Activated CD4-positive, alpha-beta T cell treated with anti-CD3 and anti-CD28 coated beads for 36 hours (primary cell): ENCODE measurements around the gene RBM47. TPM values are rescaled to one million over a fixed set of nuclear protein-coding genes. Genes with fewer than 3 reads are reported as not detected.

Source experiments
- ATAC-seq: fragments of 200-7000 bp; cut with Tn5 transposase; one replicate; pipeline ENCODE4 v1.10.0; 2021; ENCODE audit warnings: mild to moderate bottlenecking, moderate library complexity
- CTCF ChIA-PET: fragments of 350-600 bp; sonication (Branson Sonifier 250); formaldehyde crosslinking; loops from one replicate; lab custom pipeline; 2021; ENCODE audit warnings: antibody characterized with exemption; lab: Charles Lee
- POLR2A ChIA-PET: fragments of 350-600 bp; sonication (Branson Sonifier 250); formaldehyde crosslinking; loops from one replicate; lab custom pipeline; 2021; ENCODE audit warnings: antibody characterized with exemption, inconsistent platforms; lab: Charles Lee
- DNase-seq: peaks from one replicate; pipeline ENCODE4 v3.0.0-alpha.2; 2020
- H3K27ac Mint-ChIP-seq: one replicate; pipeline ENCODE4 v1.8.0; 2021; ENCODE audit warnings: mixed read lengths
- H3K27me3 Mint-ChIP-seq: one replicate; pipeline ENCODE4 v1.8.0; 2021; ENCODE audit warnings: mixed read lengths
- H3K36me3 Mint-ChIP-seq: one replicate; pipeline ENCODE4 v1.8.0; 2021; ENCODE audit warnings: low read depth, mixed read lengths
- H3K4me1 Mint-ChIP-seq: one replicate; pipeline ENCODE4 v1.8.0; 2021; ENCODE audit warnings: mixed read lengths
- H3K4me3 Mint-ChIP-seq: one replicate; pipeline ENCODE4 v1.8.0; 2021; ENCODE audit warnings: mild to moderate bottlenecking, moderate library complexity, mixed read lengths
- H3K9me3 Mint-ChIP-seq: one replicate; pipeline ENCODE4 v1.8.0; 2021; ENCODE audit warnings: low read depth, mixed read lengths
- intact Hi-C, 2 experiments: fragments of 100-400 bp; cut with DNase I in 1 of 2; cut with micrococcal nuclease in 1 of 2; formaldehyde crosslinking; loops; one replicate each; pipeline versions ENCODE4 v1.14.2 to v1.15.1; 2022 to 2024; cut with DNase I, micrococcal nuclease
- total RNA-seq, 2 experiments: library from RNA; stranded (reverse); gene quantifications; one replicate each; pipeline ENCODE4 v1.2.3, GENCODE V29; 2021

The RBM47 gene
- total RNA-seq, 2 experiments from 2014 or later = 3.2 to 4.4 TPM

DNA sequence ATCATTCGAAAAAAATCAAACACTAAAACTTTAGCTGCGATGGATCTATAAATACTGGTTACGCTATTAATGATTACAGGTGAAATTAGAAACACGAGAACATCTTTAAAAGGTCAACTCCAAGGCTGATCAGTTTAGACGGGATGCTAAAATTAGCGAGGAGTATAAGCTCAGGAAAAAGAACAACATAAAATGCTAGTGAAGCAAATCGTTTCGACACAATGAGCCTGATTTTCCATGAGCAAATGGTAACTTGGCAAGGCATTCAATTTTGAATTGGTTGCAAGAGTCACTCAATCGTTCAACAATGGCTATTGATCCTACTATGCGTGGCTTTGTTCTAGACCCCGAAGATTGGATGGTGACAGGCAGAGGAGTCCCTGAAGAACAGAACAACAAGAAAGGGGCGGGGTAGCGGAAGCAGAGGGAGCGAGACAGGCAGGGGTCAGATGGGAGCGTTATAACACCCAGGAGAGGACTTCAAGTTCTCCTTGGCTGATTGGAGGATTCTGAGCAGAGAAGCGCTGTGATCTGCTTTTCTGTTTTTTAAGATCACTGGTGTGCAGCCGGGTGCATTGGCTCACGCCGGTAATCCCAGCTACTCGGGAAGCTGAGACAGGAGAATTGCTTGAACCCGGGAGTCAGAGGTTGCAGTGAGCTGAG is 146.5 kb downstream of the RBM47 start:
- intact Hi-C loops = no loop called here
- H3K36me3 Mint-ChIP-seq = no peaks in the 10 kb centered on the region
- CTCF ChIA-PET = interaction anchor here (0.6 to 1.5 kb wide), 3 partner anchors 10 to 344 kb away, joined by 3 to 6 read pairs (median 3); no protein-coding TSS in a partner anchor
- no peak overlapping the region for H3K27ac Mint-ChIP-seq
- H3K27me3 Mint-ChIP-seq = peaks cover 7% of the 10 kb centered on the region
- no peaks in the 10 kb centered on the region for H3K4me1 Mint-ChIP-seq
- DNase-seq = no peak
- ATAC-seq = no peak
- H3K9me3 Mint-ChIP-seq = no peaks in the 10 kb centered on the region
- H3K4me3 Mint-ChIP-seq = no peak overlapping the region
- POLR2A ChIA-PET = no interaction called here

DNA sequence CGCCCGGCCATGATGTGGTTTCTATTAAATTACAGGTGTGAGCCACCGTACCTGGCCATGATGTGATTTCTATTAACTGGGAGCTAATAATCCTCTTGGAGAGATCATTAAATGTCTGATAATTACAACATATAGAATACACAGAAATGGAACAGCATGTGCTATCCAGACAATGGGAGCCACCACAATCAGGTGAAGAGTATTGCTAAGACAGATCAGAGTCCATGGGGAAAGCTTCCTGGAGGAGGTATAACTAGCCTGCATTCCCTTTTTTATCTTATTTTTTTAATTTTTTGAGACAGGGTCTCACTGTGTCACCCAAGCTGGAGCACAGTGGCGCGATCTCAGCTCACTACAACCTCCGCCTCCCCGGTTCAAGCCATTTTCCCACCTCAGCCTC is 147.7 kb downstream of the RBM47 start:
- DNase-seq (no peak), ATAC-seq (no peak)
- intact Hi-C loops = no loop called here
- Mint-ChIP-seq H3K9me3 (no peaks in the 10 kb centered on the region), H3K4me3 (no peak overlapping the region), H3K27ac (no peak overlapping the region), H3K27me3 (peaks cover 7% of the 10 kb centered on the region), H3K4me1 (no peaks in the 10 kb centered on the region), H3K36me3 (no peaks in the 10 kb centered on the region)
- POLR2A ChIA-PET = no interaction called here
- CTCF ChIA-PET = interaction anchor here (1.1 to 1.5 kb wide), 3 partner anchors 9 to 14 kb away, joined by 3 to 6 read pairs (median 3); no protein-coding TSS in a partner anchor

DNA sequence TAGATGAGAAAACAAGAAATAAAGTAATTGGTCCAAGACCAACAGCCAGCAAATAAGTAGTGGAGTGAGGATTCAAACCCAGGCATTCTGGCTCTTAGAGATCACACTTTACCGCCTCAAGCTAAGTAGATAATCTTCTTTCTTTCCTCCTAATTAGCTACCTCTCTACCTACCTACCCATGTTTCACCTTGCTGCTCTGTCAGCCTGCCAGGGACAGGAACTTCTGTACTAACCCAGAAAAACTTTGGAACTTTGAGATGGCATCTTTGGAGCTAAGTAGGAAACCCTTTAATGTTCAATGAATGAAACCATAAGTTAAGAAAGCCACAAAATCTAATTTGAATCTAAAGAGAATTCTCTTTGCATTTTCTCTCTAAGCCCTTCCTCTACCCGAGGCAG is 149.4 kb downstream of the RBM47 start:
- CTCF ChIA-PET = interaction anchor here (0.7 kb wide), 2 partner anchors 363 to 402 kb away, joined by 3 read pairs; no protein-coding TSS in a partner anchor

DNA sequence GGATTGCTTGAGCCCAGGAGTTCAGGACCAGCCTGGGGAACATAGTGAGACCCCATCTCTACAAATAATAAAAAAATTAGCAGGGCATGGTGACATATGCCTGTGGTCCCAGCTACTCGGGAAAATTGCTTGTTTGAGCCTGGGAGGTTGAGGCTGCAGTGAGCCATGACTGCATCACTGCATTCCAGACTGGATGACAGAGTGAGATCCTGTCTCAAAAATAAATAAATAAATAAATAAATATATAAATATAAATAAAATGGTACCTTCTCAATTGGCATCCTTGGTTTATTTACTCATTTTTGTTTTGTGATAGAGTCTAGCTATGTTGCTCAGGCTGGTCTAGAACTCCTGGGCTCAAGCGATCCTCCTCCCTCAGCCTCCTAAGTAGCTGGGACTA is 150.3 kb downstream of the RBM47 start:
- Mint-ChIP-seq H3K36me3 (no peaks in the 10 kb centered on the region), H3K27me3 (no peaks in the 10 kb centered on the region), H3K4me1 (no peaks in the 10 kb centered on the region), H3K27ac (no peak overlapping the region), H3K9me3 (no peaks in the 10 kb centered on the region), H3K4me3 (no peak overlapping the region)
- no peak for DNase-seq
- POLR2A ChIA-PET = interaction anchor here (0.7 kb wide), 1 partner anchor 277 kb away, joined by 4 read pairs; no protein-coding TSS in a partner anchor
- no peak for ATAC-seq
- CTCF ChIA-PET = interaction anchor here (0.6 to 1.7 kb wide), 2 partner anchors 150 to 496 kb away, joined by 3 read pairs; no protein-coding TSS in a partner anchor
- intact Hi-C loops = no loop called here

More for the DNA sequence above, 149.4 kb downstream of the RBM47 start:
- H3K36me3 Mint-ChIP-seq = no peaks in the 10 kb centered on the region
- DNase-seq = no peak
- POLR2A ChIA-PET = no interaction called here
- H3K9me3 Mint-ChIP-seq = no peaks in the 10 kb centered on the region
- H3K4me1 Mint-ChIP-seq = no peaks in the 10 kb centered on the region
- no peak for ATAC-seq
- no peak overlapping the region for H3K27ac Mint-ChIP-seq
- H3K4me3 Mint-ChIP-seq = no peak overlapping the region
- intact Hi-C loops = no loop called here
- H3K27me3 Mint-ChIP-seq = peaks cover 3% of the 10 kb centered on the region

DNA sequence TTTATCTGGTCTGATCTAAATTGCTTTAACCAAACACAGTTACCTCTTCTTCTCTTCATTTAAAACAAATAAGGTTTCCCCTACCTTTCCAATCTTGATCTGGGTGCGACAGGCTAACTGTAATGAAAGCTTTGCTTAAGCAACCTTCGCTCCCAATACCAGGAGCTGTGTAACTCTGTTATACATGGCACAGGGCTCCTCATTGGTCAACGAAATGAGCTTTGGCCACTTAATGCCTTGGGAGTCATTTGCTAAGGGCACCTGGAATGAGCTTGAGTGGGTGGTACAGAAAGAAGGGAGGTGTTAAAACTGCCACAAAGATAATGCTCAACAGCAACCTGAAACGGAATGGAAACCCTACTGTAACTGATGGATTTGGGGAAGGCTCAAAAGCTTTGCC is 154.1 kb downstream of the RBM47 start:
- no peak overlapping the region for H3K4me3 Mint-ChIP-seq
- ATAC-seq (no peak), DNase-seq (no peak)
- peaks cover 4% of the 10 kb centered on the region for H3K4me1 Mint-ChIP-seq
- H3K27me3 Mint-ChIP-seq = no peaks in the 10 kb centered on the region
- H3K27ac Mint-ChIP-seq = no peak overlapping the region
- H3K36me3 Mint-ChIP-seq = no peaks in the 10 kb centered on the region
- POLR2A ChIA-PET = no interaction called here
- intact Hi-C loops = no loop called here
- CTCF ChIA-PET = interaction anchor here (0.5 kb wide), 1 partner anchor 320 kb away, joined by 3 read pairs; no protein-coding TSS in a partner anchor
- no peaks in the 10 kb centered on the region for H3K9me3 Mint-ChIP-seq

DNA sequence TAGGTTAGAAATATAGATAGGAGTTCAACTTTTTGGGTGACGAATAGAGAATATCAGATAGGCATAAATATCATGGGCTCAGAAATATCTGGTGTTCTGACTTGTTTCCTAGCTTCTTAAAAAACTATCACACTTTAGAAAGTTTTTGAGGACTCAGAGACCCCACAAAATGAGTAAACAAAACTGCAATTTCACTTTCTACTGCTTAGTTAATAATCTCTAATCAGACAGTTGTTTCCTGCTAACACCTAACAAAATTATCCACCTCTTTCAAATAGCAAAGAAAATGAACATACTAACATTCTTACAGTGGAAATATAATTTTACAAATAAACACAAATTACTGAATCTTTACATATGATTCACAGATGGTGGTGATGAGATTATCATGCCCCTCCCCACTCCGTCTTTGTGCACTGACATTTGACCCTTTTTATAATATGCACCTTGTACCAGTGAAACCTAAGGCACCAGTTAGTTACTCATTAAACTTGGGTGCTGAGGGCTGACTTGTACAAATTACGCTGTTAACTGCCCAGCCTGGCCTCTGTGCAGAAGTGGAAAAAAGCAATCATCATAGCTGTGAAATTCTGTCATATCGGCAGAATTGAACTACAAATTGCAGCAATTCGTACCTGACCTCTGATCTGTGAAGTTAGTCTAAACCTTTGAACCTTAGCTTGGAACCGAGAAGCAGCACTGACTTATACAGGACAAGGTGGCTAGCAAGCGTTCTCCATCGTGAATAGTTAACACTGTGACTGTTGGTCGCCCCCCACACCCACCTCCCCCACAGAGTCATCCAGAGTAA is 155.9 kb downstream of the RBM47 start:
- POLR2A ChIA-PET = no interaction called here
- H3K4me3 Mint-ChIP-seq = no peak overlapping the region
- H3K27me3 Mint-ChIP-seq = no peaks in the 10 kb centered on the region
- no peak for ATAC-seq
- no peaks in the 10 kb centered on the region for H3K36me3 Mint-ChIP-seq
- intact Hi-C loops = no loop called here
- CTCF ChIA-PET = interaction anchor here (0.6 to 1.2 kb wide), 3 partner anchors 9 to 148 kb away, joined by 3 to 6 read pairs (median 4); no protein-coding TSS in a partner anchor
- H3K9me3 Mint-ChIP-seq = no peaks in the 10 kb centered on the region
- no peak for DNase-seq
- H3K27ac Mint-ChIP-seq = no peak overlapping the region
- peaks cover 4% of the 10 kb centered on the region for H3K4me1 Mint-ChIP-seq

DNA sequence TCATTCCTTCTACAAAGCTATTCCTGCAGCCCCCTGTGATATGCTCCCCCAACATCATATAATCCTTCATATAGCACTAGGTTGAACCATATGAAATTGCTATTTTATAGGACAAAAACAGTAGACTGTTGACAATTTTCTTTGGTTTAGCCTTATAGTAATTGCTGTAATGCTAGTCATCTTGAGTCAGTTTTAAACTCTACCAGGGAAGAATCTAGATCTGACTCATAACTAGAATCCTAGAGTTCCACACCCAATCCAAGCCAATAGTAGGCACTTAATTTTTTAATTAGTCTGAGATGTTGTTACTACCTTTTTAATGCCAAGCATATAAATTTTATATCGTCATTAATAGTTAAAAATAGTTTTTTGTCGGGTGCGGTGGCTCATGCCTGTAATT is 157.7 kb downstream of the RBM47 start:
- DNase-seq (no peak), ATAC-seq (peak; percentile 65)
- peaks cover 6% of the 10 kb centered on the region for H3K4me1 Mint-ChIP-seq
- intact Hi-C loops = no loop called here
- H3K4me3 Mint-ChIP-seq = no peak overlapping the region
- H3K36me3 Mint-ChIP-seq = no peaks in the 10 kb centered on the region
- CTCF ChIA-PET = no interaction called here
- H3K27ac Mint-ChIP-seq = peak overlapping the region; percentile 3
- H3K9me3 Mint-ChIP-seq = no peaks in the 10 kb centered on the region
- no peaks in the 10 kb centered on the region for H3K27me3 Mint-ChIP-seq
- POLR2A ChIA-PET = no interaction called here

DNA sequence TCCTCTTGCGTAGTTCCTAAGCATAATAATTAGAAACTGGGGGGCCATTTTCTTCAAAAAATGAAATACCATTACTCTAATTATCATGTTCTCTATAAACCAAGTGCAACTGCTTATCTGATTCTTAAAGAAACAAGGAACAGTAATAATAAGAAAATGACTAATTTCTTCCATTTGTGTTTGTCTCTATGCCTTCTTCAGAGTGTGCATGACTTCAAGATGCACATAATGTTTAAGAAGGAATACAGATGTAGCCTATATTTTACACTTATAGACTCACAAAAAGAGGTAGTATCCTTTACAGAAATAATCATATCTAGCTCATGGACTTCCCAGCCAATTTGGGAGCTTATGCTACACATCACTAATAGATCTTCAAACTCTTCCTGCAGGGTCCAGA is 162.9 kb downstream of the RBM47 start:
- ATAC-seq (peak; percentile 78), DNase-seq (no peak)
- Mint-ChIP-seq H3K36me3 (peaks cover 2% of the 10 kb centered on the region), H3K27ac (no peak overlapping the region), H3K4me1 (peaks cover 16% of the 10 kb centered on the region), H3K4me3 (no peak overlapping the region), H3K9me3 (no peaks in the 10 kb centered on the region), H3K27me3 (no peaks in the 10 kb centered on the region)
- POLR2A ChIA-PET = no interaction called here
- intact Hi-C loops = loop anchor here (2.0 to 10.0 kb wide), 2 partner anchors 34 to 88 kb away; no protein-coding TSS in a partner anchor
- CTCF ChIA-PET = no interaction called here

DNA sequence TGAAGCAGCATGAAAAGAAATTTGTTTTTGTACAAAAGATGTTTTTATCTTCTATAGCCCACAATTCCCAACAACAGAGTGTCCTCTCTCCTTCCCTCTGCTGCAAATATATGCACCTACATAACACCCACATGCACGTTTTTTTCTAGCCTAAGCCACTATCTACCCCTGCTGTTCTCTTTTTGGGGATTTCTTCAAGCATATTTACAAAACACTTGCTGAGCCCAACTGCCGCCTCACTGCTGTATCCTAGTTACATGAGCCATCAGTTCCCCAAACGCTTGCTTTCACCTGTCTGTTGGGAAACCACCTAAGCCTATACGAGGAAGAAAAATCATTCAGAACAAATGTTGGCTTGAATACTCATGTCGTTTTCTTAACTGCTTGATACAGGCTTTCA is 167.3 kb downstream of the RBM47 start:
- peaks cover 2% of the 10 kb centered on the region for H3K36me3 Mint-ChIP-seq
- H3K27ac Mint-ChIP-seq = no peak overlapping the region
- no peak overlapping the region for H3K4me3 Mint-ChIP-seq
- H3K9me3 Mint-ChIP-seq = no peaks in the 10 kb centered on the region
- peak; percentile 27 for DNase-seq
- no peaks in the 10 kb centered on the region for H3K27me3 Mint-ChIP-seq
- intact Hi-C loops = loop anchor here in 1 of 2 experiments (10.0 kb wide), 1 partner anchor 92 kb away; no protein-coding TSS in a partner anchor
- H3K4me1 Mint-ChIP-seq = peaks cover 14% of the 10 kb centered on the region
- peak; percentile 43 for ATAC-seq
- ChIA-PET CTCF (interaction anchor here (0.6 to 1.0 kb wide), 2 partner anchors 8 to 107 kb away, joined by 3 to 4 read pairs; no protein-coding TSS in a partner anchor), POLR2A (no interaction called here)

DNA sequence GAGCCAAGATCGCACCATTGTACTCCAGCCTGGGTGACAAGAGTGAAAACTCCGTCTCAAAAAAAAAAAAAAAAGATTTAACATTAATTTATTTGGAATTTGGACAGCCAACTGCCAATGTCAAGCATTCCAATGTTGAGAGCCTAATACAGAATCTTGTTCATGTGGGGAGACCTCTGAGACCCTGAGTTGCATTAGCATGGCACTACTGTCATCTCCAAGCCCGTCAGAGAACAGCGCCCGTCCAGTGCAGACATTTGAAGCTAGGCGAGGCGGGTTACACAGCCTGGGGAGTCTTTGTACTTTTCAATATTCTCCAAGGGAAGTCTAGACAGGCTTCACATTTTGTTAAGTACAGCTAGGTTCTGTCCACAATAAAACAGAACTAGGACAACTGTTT is 167.8 kb downstream of the RBM47 start:
- peaks cover 11% of the 10 kb centered on the region for H3K4me1 Mint-ChIP-seq
- no peaks in the 10 kb centered on the region for H3K9me3 Mint-ChIP-seq
- H3K27me3 Mint-ChIP-seq = no peaks in the 10 kb centered on the region
- ChIA-PET POLR2A (no interaction called here), CTCF (interaction anchor here (0.6 kb wide), 1 partner anchor 106 kb away, joined by 4 read pairs; no protein-coding TSS in a partner anchor)
- intact Hi-C loops = loop anchor here in 1 of 2 experiments (10.0 kb wide), 1 partner anchor 93 kb away; no protein-coding TSS in a partner anchor
- no peak for DNase-seq
- ATAC-seq = no peak
- H3K36me3 Mint-ChIP-seq = peaks cover 2% of the 10 kb centered on the region
- no peak overlapping the region for H3K27ac Mint-ChIP-seq
- H3K4me3 Mint-ChIP-seq = no peak overlapping the region

DNA sequence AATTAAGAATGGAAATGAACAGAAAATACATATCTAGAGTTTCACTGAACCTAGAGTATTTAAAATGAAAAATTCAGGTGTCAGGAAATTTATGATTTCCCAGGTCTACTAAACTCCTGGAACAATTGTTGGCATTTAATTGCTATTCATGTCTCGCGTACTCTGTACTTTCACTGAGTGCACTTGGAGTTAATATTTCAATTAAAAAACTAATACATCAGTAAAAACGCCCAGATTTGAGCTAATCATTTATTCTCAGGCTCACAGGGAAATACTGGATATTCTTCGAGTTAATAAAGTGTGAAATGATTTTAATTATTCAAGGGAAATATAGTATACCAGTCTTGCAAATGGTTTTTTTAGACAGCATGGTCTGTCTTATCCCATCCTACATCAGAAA is 168.6 kb downstream of the RBM47 start:
- ChIA-PET CTCF (no interaction called here), POLR2A (no interaction called here)
- H3K9me3 Mint-ChIP-seq = no peaks in the 10 kb centered on the region
- H3K4me1 Mint-ChIP-seq = peaks cover 5% of the 10 kb centered on the region
- DNase-seq (no peak), ATAC-seq (no peak)
- intact Hi-C loops = loop anchor here in 1 of 2 experiments (10.0 kb wide), 1 partner anchor 94 kb away; no protein-coding TSS in a partner anchor
- no peak overlapping the region for H3K27ac Mint-ChIP-seq
- no peak overlapping the region for H3K4me3 Mint-ChIP-seq
- no peaks in the 10 kb centered on the region for H3K27me3 Mint-ChIP-seq
- H3K36me3 Mint-ChIP-seq = peaks cover 2% of the 10 kb centered on the region
